ENCODE data around the gene VPS35L.

VPS35L gene

GRCh38 chr16:19589771-19590302 is 34.3 kb downstream of the VPS35L start:
- DNase-seq (ENCODE audit: low read depth), result no peak
- no peak overlapping the region for H3K4me3 ChIP-seq (ENCODE audit: low read length)
- TF ChIP-seq CTCF (conservative IDR thresholded peaks at IDR 0.05; ENCODE audit: low read depth, low read length), result no peak

GRCh38 chr16:19595043-19595767 is 39.7 kb downstream of the VPS35L start:
- DNase-seq (ENCODE audit: low read depth), result peak; percentile 97
- no peak overlapping the region for H3K4me3 ChIP-seq (ENCODE audit: low read length)
- no peak for TF ChIP-seq CTCF (conservative IDR thresholded peaks at IDR 0.05; ENCODE audit: low read depth, low read length)

GRCh38 chr16:19598805-19599510 is 43.5 kb downstream of the VPS35L start:
- no peak overlapping the region for H3K4me3 ChIP-seq (ENCODE audit: low read length)
- DNase-seq (ENCODE audit: low read depth), result no peak
- TF ChIP-seq CTCF (conservative IDR thresholded peaks at IDR 0.05; ENCODE audit: low read depth, low read length), result no peak

- no peak for DNase-seq (ENCODE audit: low read depth)
- H3K4me3 ChIP-seq (ENCODE audit: low read length), result no peak overlapping the region
- TF ChIP-seq CTCF (conservative IDR thresholded peaks at IDR 0.05; ENCODE audit: low read depth, low read length), result no peak
Observed at GRCh38 chr16:19599968-19600716, 44.6 kb downstream of the VPS35L start.

GRCh38 chr16:19601083-19601976 is 45.8 kb downstream of the VPS35L start:
- TF ChIP-seq CTCF (conservative IDR thresholded peaks at IDR 0.05; ENCODE audit: low read depth, low read length), result peak; percentile 58
- no peak overlapping the region for H3K4me3 ChIP-seq (ENCODE audit: low read length)
- DNase-seq (ENCODE audit: low read depth), result no peak

- TF ChIP-seq CTCF (conservative IDR thresholded peaks at IDR 0.05; ENCODE audit: low read depth, low read length), result no peak
- no peak for DNase-seq (ENCODE audit: low read depth)
- no peak overlapping the region for H3K4me3 ChIP-seq (ENCODE audit: low read length)
Observed at GRCh38 chr16:19604911-19605310, 49.4 kb downstream of the VPS35L start.
